Neural crest cell (in vitro differentiated cells): ENCODE data around the gene COPG2. TPM values are rescaled to one million over a fixed set of nuclear protein-coding genes. Genes with fewer than 3 reads are reported as not detected.

ENCODE experiments used
- DNase-seq: peaks from one replicate; pipeline ENCODE4 v3.0.0; 2021; ENCODE audit warnings: low read depth, mixed read lengths, low spot score
- H3K27ac Mint-ChIP-seq: one replicate; pipeline ENCODE4 v1.8.0; 2021; ENCODE audit warnings: mild to moderate bottlenecking, mixed read lengths; ENCODE audit not compliant: unreplicated experiment
- H3K27me3 Mint-ChIP-seq: 2 replicates; pipeline ENCODE4 v1.8.0; 2021; ENCODE audit warnings: low read depth, mild to moderate bottlenecking, mixed read lengths
- H3K36me3 Mint-ChIP-seq: 2 replicates; pipeline ENCODE4 v1.8.0; 2021; ENCODE audit warnings: low read depth, mild to moderate bottlenecking, mixed read lengths
- H3K4me1 Mint-ChIP-seq: 2 replicates; pipeline ENCODE4 v1.8.0; 2021; ENCODE audit warnings: mixed read lengths
- H3K4me3 Mint-ChIP-seq: one replicate; pipeline ENCODE4 v1.8.0; 2021; ENCODE audit warnings: mild to moderate bottlenecking, mixed read lengths
- H3K9me3 Mint-ChIP-seq: 2 replicates; pipeline ENCODE4 v1.8.0; 2021; ENCODE audit warnings: mixed read lengths
- total RNA-seq: library from RNA; stranded (reverse); gene quantifications from 2 replicates; pipeline ENCODE4 v1.2.1, GENCODE V29; 2021
- TF ChIP-seq, protein P1 (sequence below): fragments of 200-600 bp; sonication (generic); conservative IDR thresholded peaks from 2 replicates; pipeline ENCODE4 v1.5.0; 2021; ENCODE audit warnings: antibody characterized with exemption, mild to moderate bottlenecking

The COPG2 gene
- total RNA-seq, 1 donor from 2014 or later, result 62.7 TPM

DNA sequence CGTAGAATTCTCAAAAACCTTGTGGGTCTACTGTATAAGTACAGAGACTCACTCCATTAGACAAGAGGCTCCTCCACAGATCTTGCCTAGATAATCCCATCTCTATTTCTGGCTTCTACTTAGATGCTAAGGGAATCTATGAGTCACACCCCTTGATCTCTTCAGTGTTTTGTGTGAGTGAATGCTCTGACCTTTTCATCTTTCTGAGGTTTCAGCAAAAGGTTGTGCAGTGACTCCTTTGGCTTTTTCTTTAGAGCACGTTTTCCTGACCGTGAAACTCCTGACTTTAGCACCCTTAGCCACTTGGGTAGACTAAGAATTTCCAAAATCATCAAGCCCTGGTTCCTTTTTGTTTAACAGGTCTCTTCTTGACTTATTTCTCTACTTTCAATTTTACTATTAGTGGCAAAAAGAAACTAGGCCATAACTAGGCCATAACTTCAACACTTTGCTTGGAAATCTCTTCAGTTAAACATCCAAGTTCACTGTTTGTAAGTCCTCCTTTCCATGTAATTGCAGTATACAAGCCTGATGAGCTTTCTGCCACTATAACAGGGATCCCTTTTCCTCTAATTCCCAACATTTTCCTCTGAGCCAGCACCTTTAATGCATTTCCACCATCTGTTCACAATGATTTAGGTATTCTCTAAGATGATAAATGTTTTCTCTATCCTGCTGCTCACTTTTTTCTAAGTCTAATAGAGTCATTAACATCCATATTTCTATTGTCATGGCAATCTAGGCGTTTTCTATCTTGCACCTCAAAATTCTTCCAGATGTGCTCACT is 19.4 kb downstream of the COPG2 start:
- H3K4me1 Mint-ChIP-seq, result no peaks in the 10 kb centered on the region
- H3K36me3 Mint-ChIP-seq, result peaks cover 63% of the 10 kb centered on the region
- DNase-seq, result no peak
- no peaks in the 10 kb centered on the region for H3K27me3 Mint-ChIP-seq
- H3K27ac Mint-ChIP-seq, result no peak overlapping the region
- H3K4me3 Mint-ChIP-seq, result no peak overlapping the region
- peaks cover 9% of the 10 kb centered on the region for H3K9me3 Mint-ChIP-seq
- TF ChIP-seq, protein P1, sequence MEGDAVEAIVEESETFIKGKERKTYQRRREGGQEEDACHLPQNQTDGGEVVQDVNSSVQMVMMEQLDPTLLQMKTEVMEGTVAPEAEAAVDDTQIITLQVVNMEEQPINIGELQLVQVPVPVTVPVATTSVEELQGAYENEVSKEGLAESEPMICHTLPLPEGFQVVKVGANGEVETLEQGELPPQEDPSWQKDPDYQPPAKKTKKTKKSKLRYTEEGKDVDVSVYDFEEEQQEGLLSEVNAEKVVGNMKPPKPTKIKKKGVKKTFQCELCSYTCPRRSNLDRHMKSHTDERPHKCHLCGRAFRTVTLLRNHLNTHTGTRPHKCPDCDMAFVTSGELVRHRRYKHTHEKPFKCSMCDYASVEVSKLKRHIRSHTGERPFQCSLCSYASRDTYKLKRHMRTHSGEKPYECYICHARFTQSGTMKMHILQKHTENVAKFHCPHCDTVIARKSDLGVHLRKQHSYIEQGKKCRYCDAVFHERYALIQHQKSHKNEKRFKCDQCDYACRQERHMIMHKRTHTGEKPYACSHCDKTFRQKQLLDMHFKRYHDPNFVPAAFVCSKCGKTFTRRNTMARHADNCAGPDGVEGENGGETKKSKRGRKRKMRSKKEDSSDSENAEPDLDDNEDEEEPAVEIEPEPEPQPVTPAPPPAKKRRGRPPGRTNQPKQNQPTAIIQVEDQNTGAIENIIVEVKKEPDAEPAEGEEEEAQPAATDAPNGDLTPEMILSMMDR, result no peak

DNA sequence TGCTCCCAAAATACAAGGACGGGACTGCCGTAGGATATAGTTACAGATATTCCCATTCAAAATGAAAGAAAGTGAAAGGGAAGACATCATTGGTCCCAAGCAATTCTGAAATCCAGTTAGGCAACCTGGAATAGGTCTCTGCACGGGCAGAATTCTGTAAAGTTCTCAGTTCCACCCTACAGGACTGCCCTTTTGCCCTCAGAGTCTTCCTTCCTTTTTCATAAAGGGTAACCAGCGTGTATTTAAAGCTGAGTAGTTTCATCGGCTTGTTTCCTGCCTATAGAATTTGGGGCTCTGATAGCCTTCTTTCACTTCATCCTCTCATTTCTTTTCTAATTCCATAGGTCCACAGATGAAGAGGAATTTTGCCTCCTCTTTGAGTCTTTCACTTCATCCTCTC is 20.0 kb downstream of the COPG2 start:
- Mint-ChIP-seq H3K9me3 (peaks cover 9% of the 10 kb centered on the region), H3K27me3 (no peaks in the 10 kb centered on the region), H3K27ac (no peak overlapping the region), H3K36me3 (peaks cover 66% of the 10 kb centered on the region), H3K4me1 (no peaks in the 10 kb centered on the region), H3K4me3 (no peak overlapping the region)
- TF ChIP-seq, protein P1, result no peak
- no peak for DNase-seq

DNA sequence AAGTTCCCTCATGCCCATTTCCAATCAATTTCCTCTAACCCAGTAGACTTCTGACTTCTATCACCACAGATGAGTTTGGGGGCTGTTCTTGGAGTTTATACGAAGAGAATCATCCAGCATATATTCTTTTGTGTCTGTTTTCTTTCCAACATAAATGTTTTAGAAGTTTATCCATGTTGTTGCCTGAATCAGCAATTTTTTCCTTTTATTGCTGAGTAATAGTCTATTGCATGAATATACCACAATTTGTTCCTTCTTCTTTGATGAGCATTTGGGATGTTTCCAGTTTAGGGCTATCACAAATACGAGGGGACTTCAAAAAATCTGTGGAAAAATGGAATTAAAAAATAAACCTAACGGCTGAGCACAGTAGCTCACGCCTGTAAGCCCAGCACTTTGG is 26.2 kb downstream of the COPG2 start:
- H3K9me3 Mint-ChIP-seq, result peaks cover 9% of the 10 kb centered on the region
- TF ChIP-seq, protein P1, result no peak
- no peak overlapping the region for H3K27ac Mint-ChIP-seq
- peaks cover 75% of the 10 kb centered on the region for H3K36me3 Mint-ChIP-seq
- H3K27me3 Mint-ChIP-seq, result no peaks in the 10 kb centered on the region
- H3K4me1 Mint-ChIP-seq, result no peaks in the 10 kb centered on the region
- H3K4me3 Mint-ChIP-seq, result no peak overlapping the region
- no peak for DNase-seq

DNA sequence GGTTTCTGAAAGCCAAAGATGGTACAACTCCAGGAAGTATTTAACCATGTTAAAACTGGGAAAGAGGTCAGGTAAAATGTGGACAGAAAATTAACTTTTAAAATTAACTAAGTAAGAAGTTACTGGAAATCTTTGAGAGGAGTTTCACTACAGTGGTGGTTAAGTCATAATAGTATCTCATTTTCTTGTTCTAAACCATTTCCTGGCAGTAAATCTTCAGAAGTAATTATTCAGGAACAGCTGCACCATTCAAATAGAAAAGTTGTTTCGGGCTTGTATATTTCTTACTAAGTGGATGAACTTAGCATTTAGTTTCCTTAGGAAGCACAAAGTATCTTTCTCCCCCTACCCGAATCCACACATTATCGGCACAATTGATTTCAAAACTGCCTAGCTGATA is 27.1 kb downstream of the COPG2 start:
- H3K36me3 Mint-ChIP-seq, result peaks cover 77% of the 10 kb centered on the region

DNA sequence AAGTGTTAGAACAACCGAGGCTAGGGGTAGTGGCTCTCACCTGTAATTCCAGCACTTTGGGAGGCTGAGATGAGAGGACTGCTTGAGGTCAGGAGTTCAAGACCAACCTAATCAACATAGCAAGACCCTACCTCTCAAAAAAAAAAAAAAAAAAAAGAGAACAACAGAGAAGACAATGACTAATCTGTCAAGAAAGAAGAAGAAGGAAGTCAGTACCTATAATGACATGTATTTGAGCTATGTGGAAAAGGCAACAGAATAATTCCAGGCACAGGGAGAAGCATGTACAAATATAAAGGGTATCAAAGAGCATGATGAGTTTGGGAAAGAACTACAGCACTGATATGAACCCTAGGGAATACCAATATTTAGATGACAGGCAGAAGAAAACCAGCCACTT is 27.5 kb downstream of the COPG2 start:
- H3K9me3 Mint-ChIP-seq, result peaks cover 8% of the 10 kb centered on the region
- no peaks in the 10 kb centered on the region for H3K27me3 Mint-ChIP-seq
- TF ChIP-seq, protein P1, result no peak
- no peak overlapping the region for H3K4me3 Mint-ChIP-seq
- no peak overlapping the region for H3K27ac Mint-ChIP-seq
- H3K36me3 Mint-ChIP-seq, result peaks cover 77% of the 10 kb centered on the region
- DNase-seq, result no peak
- no peaks in the 10 kb centered on the region for H3K4me1 Mint-ChIP-seq

More for the DNA sequence above, 27.1 kb downstream of the COPG2 start:
- TF ChIP-seq, protein P1, result no peak
- Mint-ChIP-seq H3K9me3 (peaks cover 8% of the 10 kb centered on the region), H3K4me1 (no peaks in the 10 kb centered on the region), H3K4me3 (no peak overlapping the region), H3K27ac (no peak overlapping the region), H3K27me3 (no peaks in the 10 kb centered on the region)
- DNase-seq, result no peak
